Ishikawa (cell line): Measurements from ENCODE around the gene APOM.

Experiments
- CEBPB ChIP-seq: IDR thresholded peaks from 2 replicates; pipeline ENCODE4 v1.6.1; 2012
- CREB1 ChIP-seq: IDR thresholded peaks from 2 replicates; pipeline ENCODE4 v1.6.1; 2012; ENCODE audit warnings: low read depth
- EGR1 ChIP-seq: IDR thresholded peaks from 2 replicates; pipeline ENCODE4 v1.6.1; 2012
- EP300 ChIP-seq: IDR thresholded peaks from 2 replicates; pipeline ENCODE4 v1.6.1; 2012; ENCODE audit warnings: borderline replicate concordance
- FOXM1 ChIP-seq: IDR thresholded peaks from 2 replicates; pipeline ENCODE4 v1.6.1; 2012; ENCODE audit warnings: low read depth, borderline replicate concordance
- MAX ChIP-seq: IDR thresholded peaks from 2 replicates; pipeline ENCODE4 v1.6.1; 2012
- NFIC ChIP-seq: IDR thresholded peaks from 2 replicates; pipeline ENCODE4 v1.6.1; 2012
- RAD21 ChIP-seq: IDR thresholded peaks from 2 replicates; pipeline ENCODE4 v1.6.1; 2012; ENCODE audit warnings: low read depth
- TAF1 ChIP-seq: IDR thresholded peaks from 2 replicates; pipeline ENCODE4 v1.6.1; 2012; ENCODE audit warnings: low read depth, mild to moderate bottlenecking
- TCF12 ChIP-seq: IDR thresholded peaks from 2 replicates; pipeline ENCODE4 v1.6.1; 2012; ENCODE audit warnings: low read depth
- TEAD4 ChIP-seq: IDR thresholded peaks from 2 replicates; pipeline ENCODE4 v1.6.1; 2012
- USF1 ChIP-seq: IDR thresholded peaks from 2 replicates; pipeline ENCODE4 v1.6.1; 2012
- YY1 ChIP-seq: IDR thresholded peaks from 2 replicates; pipeline ENCODE4 v1.6.1; 2012; ENCODE audit warnings: low read depth
- TF ChIP-seq, protein P1 (sequence below): IDR thresholded peaks from 2 replicates; pipeline ENCODE4 v1.6.1; 2012; ENCODE audit warnings: low read depth, mild to moderate bottlenecking

- TF ChIP-seq MAX (no peak), EP300 (no peak), USF1 (no peak), CREB1 (no peak), YY1 (no peak), RAD21 (no peak), TAF1 (no peak), EGR1 (no peak), TCF12 (no peak), NFIC (no peak), FOXM1 (no peak), TEAD4 (no peak), CEBPB (no peak)
- TF ChIP-seq, protein P1, sequence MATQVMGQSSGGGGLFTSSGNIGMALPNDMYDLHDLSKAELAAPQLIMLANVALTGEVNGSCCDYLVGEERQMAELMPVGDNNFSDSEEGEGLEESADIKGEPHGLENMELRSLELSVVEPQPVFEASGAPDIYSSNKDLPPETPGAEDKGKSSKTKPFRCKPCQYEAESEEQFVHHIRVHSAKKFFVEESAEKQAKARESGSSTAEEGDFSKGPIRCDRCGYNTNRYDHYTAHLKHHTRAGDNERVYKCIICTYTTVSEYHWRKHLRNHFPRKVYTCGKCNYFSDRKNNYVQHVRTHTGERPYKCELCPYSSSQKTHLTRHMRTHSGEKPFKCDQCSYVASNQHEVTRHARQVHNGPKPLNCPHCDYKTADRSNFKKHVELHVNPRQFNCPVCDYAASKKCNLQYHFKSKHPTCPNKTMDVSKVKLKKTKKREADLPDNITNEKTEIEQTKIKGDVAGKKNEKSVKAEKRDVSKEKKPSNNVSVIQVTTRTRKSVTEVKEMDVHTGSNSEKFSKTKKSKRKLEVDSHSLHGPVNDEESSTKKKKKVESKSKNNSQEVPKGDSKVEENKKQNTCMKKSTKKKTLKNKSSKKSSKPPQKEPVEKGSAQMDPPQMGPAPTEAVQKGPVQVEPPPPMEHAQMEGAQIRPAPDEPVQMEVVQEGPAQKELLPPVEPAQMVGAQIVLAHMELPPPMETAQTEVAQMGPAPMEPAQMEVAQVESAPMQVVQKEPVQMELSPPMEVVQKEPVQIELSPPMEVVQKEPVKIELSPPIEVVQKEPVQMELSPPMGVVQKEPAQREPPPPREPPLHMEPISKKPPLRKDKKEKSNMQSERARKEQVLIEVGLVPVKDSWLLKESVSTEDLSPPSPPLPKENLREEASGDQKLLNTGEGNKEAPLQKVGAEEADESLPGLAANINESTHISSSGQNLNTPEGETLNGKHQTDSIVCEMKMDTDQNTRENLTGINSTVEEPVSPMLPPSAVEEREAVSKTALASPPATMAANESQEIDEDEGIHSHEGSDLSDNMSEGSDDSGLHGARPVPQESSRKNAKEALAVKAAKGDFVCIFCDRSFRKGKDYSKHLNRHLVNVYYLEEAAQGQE, result no peak
These were observed 27.9 kb upstream of the APOM start for GRCh38 chr6:31627690-31628287.
